OCI-LY7 (cell line): ENCODE data around the gene FRA10AC1. TPM values are rescaled to one million over a fixed set of nuclear protein-coding genes. Genes with fewer than 3 reads are reported as not detected.

Experiments
- Bru-seq: library from RNA; stranded (reverse); fragments of 400-500 nt; gene quantifications from one replicate; lab custom pipeline; 2021; lab: Mats Ljungman, UMichigan
- BruChase-seq, 2 experiments: library from RNA; stranded (reverse); fragments of 400-500 nt; gene quantifications; one replicate each; lab custom pipeline; 2021; lab: Mats Ljungman, UMichigan
- BruUV-seq: library from RNA; stranded (reverse); fragments of 400-500 nt; replicated peaks from 2 replicates; lab custom pipeline; 2021; lab: Mats Ljungman, UMichigan
- CTCF ChIA-PET: fragments of 300-600 bp; sonication (Branson Sonifier 250); formaldehyde crosslinking; loops from one replicate; lab custom pipeline; 2022; ENCODE audit warnings: antibody characterized with exemption; ENCODE audit not compliant: unreplicated experiment; lab: Charles Lee
- POLR2A ChIA-PET: fragments of 300-600 bp; sonication (Branson Sonifier 250); formaldehyde crosslinking; loops from one replicate; lab custom pipeline; 2022; ENCODE audit warnings: antibody characterized with exemption; lab: Charles Lee
- DNase-seq: peaks from one replicate; pipeline ENCODE4 v3.0.0-alpha.2; 2015; ENCODE audit warnings: low spot score
- H2AFZ ChIP-seq: fragments of 200-600 bp; sonication (generic), shearing (Covaris generic); 2 replicates; pipeline ENCODE4 v1.6.1; 2014; ENCODE audit warnings: mild to moderate bottlenecking, antibody characterized with exemption, low read length, moderate library complexity
- H3K27ac ChIP-seq: fragments of 200-600 bp; sonication (generic); 2 replicates; pipeline ENCODE4 v1.5.1; 2014; ENCODE audit warnings: mixed run types, low read depth, mild to moderate bottlenecking, moderate library complexity, low read length, inconsistent platforms; ENCODE audit not compliant: poor library complexity, severe bottlenecking
- H3K36me3 ChIP-seq: fragments of 200-600 bp; sonication (generic); 2 replicates; pipeline ENCODE4 v1.6.1; 2014; ENCODE audit warnings: mild to moderate bottlenecking, antibody characterized with exemption, low read length, moderate library complexity, mixed read lengths; ENCODE audit not compliant: insufficient read depth
- H3K4me1 ChIP-seq: fragments of 200-600 bp; sonication (generic); 2 replicates; pipeline ENCODE4 v1.5.1; 2014; ENCODE audit warnings: mild to moderate bottlenecking, low read length; ENCODE audit not compliant: insufficient read depth, poor library complexity, severe bottlenecking
- H3K4me2 ChIP-seq: fragments of 200-600 bp; sonication (generic); 2 replicates; pipeline ENCODE4 v1.6.1; 2014; ENCODE audit warnings: mild to moderate bottlenecking, low read length
- H3K4me3 ChIP-seq: fragments of 200-600 bp; sonication (generic); 2 replicates; pipeline ENCODE4 v1.5.1; 2014; ENCODE audit warnings: mild to moderate bottlenecking, low read depth, low read length; ENCODE audit not compliant: poor library complexity, severe bottlenecking
- H3K79me2 ChIP-seq: fragments of 200-600 bp; sonication (generic); 2 replicates; pipeline ENCODE4 v1.6.1; 2016; ENCODE audit warnings: low read depth, mild to moderate bottlenecking, low read length, moderate library complexity, mixed read lengths; ENCODE audit not compliant: insufficient read depth
- H3K9me2 ChIP-seq: fragments of 200-600 bp; sonication (generic); 2 replicates; pipeline ENCODE4 v1.6.1; 2016; ENCODE audit warnings: mild to moderate bottlenecking, low read length, mixed read lengths; ENCODE audit not compliant: insufficient read depth
- H3K9me3 ChIP-seq: fragments of 200-600 bp; sonication (generic); 2 replicates; pipeline ENCODE4 v1.6.1; 2014; ENCODE audit warnings: mild to moderate bottlenecking, mixed run types, low read length, mixed read lengths
- H4K20me1 ChIP-seq: fragments of 200-600 bp; sonication (generic); 2 replicates; pipeline ENCODE4 v1.6.1; 2014; ENCODE audit warnings: mild to moderate bottlenecking, antibody characterized with exemption, low read length, moderate library complexity, mixed read lengths; ENCODE audit not compliant: insufficient read depth
- EZH2phosphoT487 ChIP-seq: fragments of 200-600 bp; sonication (generic); IDR thresholded peaks from 2 replicates; pipeline ENCODE4 v1.6.1; 2018; ENCODE audit warnings: low read depth, borderline replicate concordance, mild to moderate bottlenecking, mixed run types, antibody characterized with exemption, low read length, moderate library complexity, mixed read lengths
- intact Hi-C: fragments of 100-400 bp; cut with micrococcal nuclease; formaldehyde crosslinking; loops from one replicate; pipeline ENCODE4 v1.10.0; 2022; ENCODE audit not compliant: unreplicated experiment
- long read RNA-seq: library from polyadenylated mRNA; stranded (forward); transcript quantifications from one replicate; pipeline ENCODE4 v2.0.0, GENCODE V29; 2022
- total RNA-seq, 2 experiments: library from RNA; depleted of rRNA in 1 of 2; stranded (reverse); fragments of >200 nt in 1 of 2; shearing (Covaris generic) in 1 of 2; gene quantifications; 2 replicates each; pipeline ENCODE4 v1.2.3, GENCODE V29; 2014 to 2022
- TF ChIP-seq, protein P1 (sequence below): fragments of 200-600 bp; sonication (generic); conservative IDR thresholded peaks from 2 replicates; pipeline ENCODE4 v1.5.1; 2014; ENCODE audit warnings: mild to moderate bottlenecking, antibody characterized with exemption, low read length, moderate library complexity, mixed read lengths

FRA10AC1 gene, protein sequence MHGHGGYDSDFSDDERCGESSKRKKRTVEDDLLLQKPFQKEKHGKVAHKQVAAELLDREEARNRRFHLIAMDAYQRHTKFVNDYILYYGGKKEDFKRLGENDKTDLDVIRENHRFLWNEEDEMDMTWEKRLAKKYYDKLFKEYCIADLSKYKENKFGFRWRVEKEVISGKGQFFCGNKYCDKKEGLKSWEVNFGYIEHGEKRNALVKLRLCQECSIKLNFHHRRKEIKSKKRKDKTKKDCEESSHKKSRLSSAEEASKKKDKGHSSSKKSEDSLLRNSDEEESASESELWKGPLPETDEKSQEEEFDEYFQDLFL
- 11.9 and 24.3 TPM in 2 replicates for total RNA-seq (2014; rRNA removed; shearing (Covaris generic))
- total RNA-seq (2022) = 26.9 and 30.2 TPM in 2 replicates
- percentile 89 among the genes with signal in this experiment for Bru-seq, nascent RNA
- percentile 82 among the genes with signal in this experiment for BruChase-seq, experiment 1, labeled RNA remaining after a 6-hour chase
- BruChase-seq, experiment 2, labeled RNA remaining after a 2-hour chase = percentile 87 among the genes with signal in this experiment
- long read RNA-seq, transcript FRA10AC1-201 (14 exons, 3,089 nt) = major isoform, 36 of 61 reads
- long read RNA-seq, partial matches to known transcripts = 4 of 61 reads
- long read RNA-seq, other reads (novel, unspliced or antisense) = 21 of 61 reads

DNA sequence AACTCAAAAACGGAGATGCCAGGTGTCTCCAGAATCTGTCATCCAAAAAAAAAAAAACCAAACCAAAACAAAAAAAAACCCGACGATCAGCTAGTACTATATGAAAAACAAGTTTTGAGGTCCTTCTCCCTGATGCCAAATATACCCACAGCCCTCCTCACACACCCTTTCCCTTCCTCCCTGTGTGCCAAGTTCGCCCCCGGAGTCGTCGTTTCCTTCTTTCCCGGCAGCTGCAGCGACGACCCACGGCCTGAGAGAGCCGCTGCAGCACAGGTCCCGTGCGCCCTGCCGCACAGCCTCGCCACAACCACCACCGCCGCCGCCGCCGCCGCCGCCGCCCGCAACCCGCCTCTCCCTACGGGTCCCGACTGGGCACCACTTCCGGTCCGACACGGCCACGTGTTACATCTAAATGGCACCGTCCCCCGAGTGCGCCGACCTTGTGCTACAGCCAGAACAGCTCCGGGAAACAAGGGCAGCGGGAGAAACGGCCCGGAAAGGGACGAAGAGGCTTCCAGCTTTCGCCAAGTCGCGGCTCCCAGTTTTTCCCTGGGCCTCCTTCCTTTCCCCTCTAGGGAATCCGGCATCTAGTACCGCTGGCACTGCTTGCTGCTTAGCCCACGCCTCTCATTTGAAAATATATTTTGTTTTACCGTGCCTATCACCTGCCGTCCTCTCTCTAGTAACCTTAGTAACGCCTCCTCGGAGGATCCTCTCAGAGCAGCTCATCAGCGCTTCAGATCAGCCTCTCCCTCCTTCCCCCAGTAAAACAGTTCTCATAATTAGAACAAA is at the start of gene FRA10AC1:
Gene FRA10AC1 (minus strand): TSS at position 383 of the 792 bp plus-strand sequence. CDS start 2,486 bp downstream, outside the sequence.
- no TSS peak for BruUV-seq
- H3K79me2 ChIP-seq = peaks cover 11% of the 10 kb centered on the region; the same call in 1 of the 2 replicates
- peak within 1 kb of the TSS; percentile 94 for H3K4me2 ChIP-seq
- H3K9me3 ChIP-seq = no peaks in the 10 kb centered on the region
- H3K9me2 ChIP-seq = no peaks in the 10 kb centered on the region
- H2AFZ ChIP-seq = peak within 1 kb of the TSS; percentile 98
- ChIA-PET CTCF (interaction anchor here (0.7 to 1.4 kb wide), 4 partner anchors 10 to 326 kb away, joined by 3 to 4 read pairs (median 4); no protein-coding TSS in a partner anchor), POLR2A (interaction anchor here (0.6 to 3.2 kb wide), 22 partner anchors 8 to 262 kb away, joined by 3 to 14 read pairs (median 4); no protein-coding TSS in a partner anchor)
- DNase-seq = peak; percentile 93
- H3K36me3 ChIP-seq = peaks cover 22% of the 10 kb centered on the region
- H3K4me1 ChIP-seq = peaks cover 25% of the 10 kb centered on the region
- no peak for TF ChIP-seq EZH2phosphoT487
- TF ChIP-seq, protein P1, sequence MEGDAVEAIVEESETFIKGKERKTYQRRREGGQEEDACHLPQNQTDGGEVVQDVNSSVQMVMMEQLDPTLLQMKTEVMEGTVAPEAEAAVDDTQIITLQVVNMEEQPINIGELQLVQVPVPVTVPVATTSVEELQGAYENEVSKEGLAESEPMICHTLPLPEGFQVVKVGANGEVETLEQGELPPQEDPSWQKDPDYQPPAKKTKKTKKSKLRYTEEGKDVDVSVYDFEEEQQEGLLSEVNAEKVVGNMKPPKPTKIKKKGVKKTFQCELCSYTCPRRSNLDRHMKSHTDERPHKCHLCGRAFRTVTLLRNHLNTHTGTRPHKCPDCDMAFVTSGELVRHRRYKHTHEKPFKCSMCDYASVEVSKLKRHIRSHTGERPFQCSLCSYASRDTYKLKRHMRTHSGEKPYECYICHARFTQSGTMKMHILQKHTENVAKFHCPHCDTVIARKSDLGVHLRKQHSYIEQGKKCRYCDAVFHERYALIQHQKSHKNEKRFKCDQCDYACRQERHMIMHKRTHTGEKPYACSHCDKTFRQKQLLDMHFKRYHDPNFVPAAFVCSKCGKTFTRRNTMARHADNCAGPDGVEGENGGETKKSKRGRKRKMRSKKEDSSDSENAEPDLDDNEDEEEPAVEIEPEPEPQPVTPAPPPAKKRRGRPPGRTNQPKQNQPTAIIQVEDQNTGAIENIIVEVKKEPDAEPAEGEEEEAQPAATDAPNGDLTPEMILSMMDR = peak; percentile 46
- H3K4me3 ChIP-seq = peak within 1 kb of the TSS; percentile 73
- H3K27ac ChIP-seq = peak within 1 kb of the TSS; percentile 64
- intact Hi-C loops = loop anchor here (1.0 to 10.0 kb wide), 4 partner anchors 114 to 845 kb away; partner anchors contain the start of genes HELLS and SLC35G1
- H4K20me1 ChIP-seq = no peaks in the 10 kb centered on the region

DNA sequence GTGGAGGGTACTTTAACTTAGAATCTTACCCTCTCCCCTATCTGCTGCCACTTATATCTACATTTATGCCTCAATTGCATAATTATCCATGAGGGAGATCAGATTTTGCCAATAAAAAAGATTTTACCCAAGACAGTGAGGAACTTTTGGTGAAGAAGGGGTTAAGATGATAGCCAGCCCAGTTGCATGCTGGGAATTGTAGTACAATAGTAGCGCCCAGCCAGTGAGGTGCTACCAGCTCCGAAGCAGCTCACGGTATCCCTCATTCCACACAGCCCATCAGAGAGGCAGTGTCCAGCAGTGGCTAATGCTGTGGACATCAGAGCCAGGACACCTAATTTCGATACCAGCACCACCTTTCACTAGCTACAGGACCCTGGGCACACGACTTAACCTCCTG is 49.4 kb upstream of the FRA10AC1 start:
- BruUV-seq = no TSS peak
- POLR2A ChIA-PET = interaction anchor here (0.6 kb wide), 1 partner anchor 405 kb away, joined by 3 read pairs; no protein-coding TSS in a partner anchor
- no peaks in the 10 kb centered on the region for H3K9me2 ChIP-seq
- TF ChIP-seq EZH2phosphoT487 = no peak
- TF ChIP-seq, protein P1 = no peak
- CTCF ChIA-PET = no interaction called here
- no peak overlapping the region for H3K27ac ChIP-seq
- H3K36me3 ChIP-seq = no peaks in the 10 kb centered on the region
- no peak overlapping the region for H3K4me3 ChIP-seq
- intact Hi-C loops = no loop called here
- H3K4me2 ChIP-seq = peak overlapping the region; percentile 50
- H2AFZ ChIP-seq = no peak overlapping the region; the same call in 1 of the 2 replicates
- DNase-seq = peak; percentile 26
- no peaks in the 10 kb centered on the region for H3K79me2 ChIP-seq
- no peaks in the 10 kb centered on the region for H3K4me1 ChIP-seq
- no peaks in the 10 kb centered on the region for H4K20me1 ChIP-seq
- H3K9me3 ChIP-seq = no peaks in the 10 kb centered on the region
